Small intestine (tissue), 7 donors: ENCODE data around the gene RAB1A. TPM values are rescaled to one million over a fixed set of nuclear protein-coding genes. Genes with fewer than 3 reads are reported as not detected.

Experiments used
- DNase-seq, 2 donors: peaks; one replicate each; pipeline versions ENCODE4 v3.0.0 to v3.0.0-alpha.2; 2013
- FAIRE-seq: peaks from 2 replicates; lab custom pipeline; 2012; peaks lifted over from hg19 to GRCh38; lab: Jason Lieb, UNC
- H3K27ac ChIP-seq, 3 donors: one replicate each; pipeline ENCODE4 v1.5.1; 2013; ENCODE audit warnings: low read length in 2 of 3, mild to moderate bottlenecking in 2 of 3, control low read depth in 1 of 3, inconsistent platforms in 1 of 3, low read depth in 1 of 3, moderate library complexity in 1 of 3
- H3K27me3 ChIP-seq, 3 donors: one replicate each; pipeline ENCODE4 v1.6.1; 2013; ENCODE audit warnings: low read length in 3 of 3, inconsistent platforms in 1 of 3; ENCODE audit not compliant: control insufficient read depth in 3 of 3, insufficient read depth in 3 of 3
- H3K36me3 ChIP-seq, 3 donors: one replicate each; pipeline ENCODE4 v1.6.1; 2013; ENCODE audit warnings: low read length in 3 of 3, inconsistent platforms in 1 of 3, low read depth in 1 of 3, mild to moderate bottlenecking in 1 of 3, moderate library complexity in 1 of 3; ENCODE audit not compliant: control insufficient read depth in 3 of 3, insufficient read depth in 2 of 3
- H3K4me1 ChIP-seq, 3 donors: one replicate each; pipeline ENCODE4 v1.6.1; 2013; ENCODE audit warnings: low read length in 2 of 3, inconsistent platforms in 1 of 3, low read depth in 1 of 3, mild to moderate bottlenecking in 1 of 3, moderate library complexity in 1 of 3; ENCODE audit not compliant: control insufficient read depth in 3 of 3, insufficient read depth in 2 of 3
- H3K4me3 ChIP-seq, 3 donors: one replicate each; pipeline ENCODE4 v1.5.1; 2013; ENCODE audit warnings: low read length in 3 of 3, control low read depth in 1 of 3, inconsistent platforms in 1 of 3, low read depth in 1 of 3, mild to moderate bottlenecking in 1 of 3, moderate library complexity in 1 of 3
- H3K9me3 ChIP-seq, 2 donors: one replicate each; pipeline ENCODE4 v1.6.1; 2013; ENCODE audit warnings: low read depth in 1 of 2, low read length in 1 of 2; ENCODE audit not compliant: control insufficient read depth in 2 of 2, insufficient read depth in 1 of 2
- WGBS, 3 donors: extraction: QIAGEN DNeasy Blood & Tissue Kit; methylation state at CpG; one replicate each; pipeline ENCODE4 v1.1.7; 2013; 5-methylcytosine and 5-hydroxymethylcytosine counted together
- polyA plus RNA-seq, 4 donors: library from polyadenylated mRNA; stranded (reverse) in 3 of 4; unstranded in 1 of 4; fragments of 200-250 nt in 3 of 4; fragments of 120-200 nt in 1 of 4; gene quantifications; one replicate each; pipeline versions ENCODE4 v1.2.1 to v1.2.3, GENCODE V29; 2013
- donor health status: healthy with polysubstance abuse.
- donor health status: control.
- donor health status: control.
- donor health status: Bipolar disorder and iron deficiency.
- donor health status: healthy.

RAB1A gene
- polyA plus RNA-seq, 4 donors: 144 to 271 (median 164) TPM

GRCh38 chr2:65069439-65069824, 60.5 kb downstream of the RAB1A start:
- WGBS, 3 donors: 85 to 100% (median 86%) methylated on average over 6 of the region's 6 CpGs
- no peaks in the 10 kb centered on the region for H3K9me3 ChIP-seq
- peak overlapping the region in 2 of 3 donors; percentile 56 to 76 for H3K27ac ChIP-seq
- H3K4me3 ChIP-seq: no peak overlapping the region
- peaks cover 0 to 60% (median 3%) of the 10 kb centered on the region in 3 donors for H3K36me3 ChIP-seq
- no peak for DNase-seq
- no peak for FAIRE-seq
- peaks cover 0 to 33% (median 16%) of the 10 kb centered on the region in 3 donors for H3K4me1 ChIP-seq
- no peaks in the 10 kb centered on the region for H3K27me3 ChIP-seq

GRCh38 chr2:65067806-65068553, 61.9 kb downstream of the RAB1A start:
- Histone ChIP-seq H3K9me3 (no peaks in the 10 kb centered on the region), H3K27ac (no peak overlapping the region), H3K4me3 (no peak overlapping the region), H3K4me1 (peaks cover 0 to 33% (median 16%) of the 10 kb centered on the region in 3 donors), H3K27me3 (no peaks in the 10 kb centered on the region), H3K36me3 (peaks cover 0 to 51% (median 3%) of the 10 kb centered on the region in 3 donors)
- 76 to 83% (median 81%) methylated on average over 14 of the region's 14 CpGs for WGBS, 3 donors
- DNase-seq (no peak), FAIRE-seq (no peak)

- DNase-seq: peak; percentile 70 to 72
- H3K27ac ChIP-seq: peak overlapping the region in 1 of 3 donors; percentile 90
- peaks cover 0 to 19% (median 13%) of the 10 kb centered on the region in 3 donors for H3K4me1 ChIP-seq
- no peaks in the 10 kb centered on the region for H3K27me3 ChIP-seq
- WGBS, 3 donors: 39 to 48% (median 46%) methylated on average over 14 of the region's 14 CpGs
- no peak overlapping the region for H3K4me3 ChIP-seq
- H3K9me3 ChIP-seq: no peaks in the 10 kb centered on the region
- FAIRE-seq: no peak
- peaks cover 0 to 33% (median 0%) of the 10 kb centered on the region in 3 donors for H3K36me3 ChIP-seq
Measured at GRCh38 chr2:65064728-65065552, 65.0 kb downstream of the RAB1A start.

GRCh38 chr2:65062843-65063825, 66.8 kb downstream of the RAB1A start:
- Histone ChIP-seq H3K36me3 (peaks cover 0 to 18% (median 0%) of the 10 kb centered on the region in 3 donors), H3K4me1 (peaks cover 0 to 7% (median 7%) of the 10 kb centered on the region in 3 donors), H3K9me3 (no peaks in the 10 kb centered on the region), H3K4me3 (no peak overlapping the region), H3K27ac (peak overlapping the region in 1 of 3 donors; percentile 37), H3K27me3 (no peaks in the 10 kb centered on the region)
- 72 to 76% (median 73%) methylated on average over 13 of the region's 13 CpGs for WGBS, 3 donors
- no peak for FAIRE-seq
- DNase-seq: no peak

- DNase-seq (no peak), FAIRE-seq (no peak)
- WGBS, 3 donors: 53 to 88% (median 59%) methylated on average over 8 of the region's 8 CpGs
- no peaks in the 10 kb centered on the region for H3K27me3 ChIP-seq
- H3K27ac ChIP-seq: no peak overlapping the region
- H3K4me3 ChIP-seq: no peak overlapping the region
- peaks cover 0 to 11% (median 0%) of the 10 kb centered on the region in 3 donors for H3K36me3 ChIP-seq
- no peaks in the 10 kb centered on the region for H3K9me3 ChIP-seq
- peaks cover 0 to 15% (median 13%) of the 10 kb centered on the region in 3 donors for H3K4me1 ChIP-seq
Measured at GRCh38 chr2:65061910-65062339, 68.0 kb downstream of the RAB1A start.

- Histone ChIP-seq H3K27ac (no peak overlapping the region), H3K27me3 (no peaks in the 10 kb centered on the region), H3K9me3 (no peaks in the 10 kb centered on the region), H3K4me1 (peaks cover 0 to 15% (median 13%) of the 10 kb centered on the region in 3 donors), H3K36me3 (peaks cover 0 to 11% (median 0%) of the 10 kb centered on the region in 3 donors), H3K4me3 (no peak overlapping the region)
- WGBS, 3 donors: 61 to 80% (median 73%) methylated on average over 7 of the region's 7 CpGs
- FAIRE-seq: no peak
- DNase-seq: no peak
Measured at GRCh38 chr2:65061146-65061909, 68.6 kb downstream of the RAB1A start.

GRCh38 chr2:65059071-65059470, 70.8 kb downstream of the RAB1A start:
- DNase-seq (no peak), FAIRE-seq (no peak)
- peaks cover 0 to 8% (median 0%) of the 10 kb centered on the region in 3 donors for H3K36me3 ChIP-seq
- peaks cover 7 to 15% (median 13%) of the 10 kb centered on the region in 3 donors for H3K4me1 ChIP-seq
- 82 to 84% (median 83%) methylated on average over 1 of the region's 1 CpG for WGBS, 3 donors
- no peak overlapping the region for H3K4me3 ChIP-seq
- no peaks in the 10 kb centered on the region for H3K27me3 ChIP-seq
- no peak overlapping the region for H3K27ac ChIP-seq
- no peaks in the 10 kb centered on the region for H3K9me3 ChIP-seq
